ENCODE data around the gene CORO6. TPM values are rescaled to one million over a fixed set of nuclear protein-coding genes. Genes with fewer than 3 reads are reported as not detected.

CORO6 gene
- total and polyA plus RNA-seq, 4 donors = 0.23 to 3.0 (median 0.59) TPM

GRCh38 chr17:29633886-29634285 is 11.2 kb upstream of the CORO6 start:
- Histone ChIP-seq H3K36me3 (ENCODE audit: control insufficient read depth in 4 of 4, insufficient read depth in 3 of 4, low read depth in 1 of 4, low read length in 3 of 4) (peaks cover 10 to 23% (median 18%) of the 10 kb centered on the region in 4 donors), H3K9ac (ENCODE audit: low read depth in 1 of 2, low read length in 2 of 2) (no peak overlapping the region), H3K27ac (ENCODE audit: low read depth in 1 of 2, low read length in 2 of 2) (no peak overlapping the region), H3K9me3 (ENCODE audit: control insufficient read depth in 4 of 4, low read length in 3 of 4) (no peaks in the 10 kb centered on the region), H3K4me1 (ENCODE audit: control insufficient read depth in 4 of 4, insufficient read depth in 4 of 4, low read length in 3 of 4) (no peaks in the 10 kb centered on the region), H3K27me3 (ENCODE audit: control insufficient read depth in 4 of 4, insufficient read depth in 4 of 4, low read length in 3 of 4) (no peaks in the 10 kb centered on the region), H3K4me3 (ENCODE audit: low read depth in 1 of 3, low read length in 3 of 3) (no peak overlapping the region)
- no peak for DNase-seq (ENCODE audit: low spot score)
- TF ChIP-seq RXRA (IDR thresholded peaks at IDR 0.05) (no peak), FOXA1 (IDR thresholded peaks at IDR 0.05) (no peak), GABPA (IDR thresholded peaks at IDR 0.05 in 1 of 2, conservative IDR thresholded peaks at IDR 0.05 in 1 of 2) (no peak), NR2F2 (IDR thresholded peaks at IDR 0.05) (no peak), SP1 (IDR thresholded peaks at IDR 0.05) (no peak), ZBTB33 (IDR thresholded peaks at IDR 0.05) (no peak), CTCF (IDR thresholded peaks at IDR 0.05; ENCODE audit: low read depth, low read length, missing input control) (no peak), MAX (IDR thresholded peaks at IDR 0.05) (no peak), RAD21 (IDR thresholded peaks at IDR 0.05) (no peak), JUND (IDR thresholded peaks at IDR 0.05) (no peak), HNF4A (conservative IDR thresholded peaks at IDR 0.05) (no peak), FOXA2 (IDR thresholded peaks at IDR 0.05) (no peak), HNF4G (IDR thresholded peaks at IDR 0.05) (no peak), EGR1 (IDR thresholded peaks at IDR 0.05; ENCODE audit: low read depth in 2 of 2) (no peak), YY1 (IDR thresholded peaks at IDR 0.05) (no peak), TAF1 (conservative IDR thresholded peaks at IDR 0.05) (no peak), REST (IDR thresholded peaks at IDR 0.05) (no peak), ATF3 (IDR thresholded peaks at IDR 0.05) (no peak)
- 96% methylated on average over 3 of the region's 3 CpGs for whole genome bisulfite sequencing
